Right renal pelvis (tissue), 4 donors: ENCODE data around the gene TP53BP2. TPM values are rescaled to one million over a fixed set of nuclear protein-coding genes. Genes with fewer than 3 reads are reported as not detected.
"Not testable (repeated sequence)": the region's sequence is repeated elsewhere in the genome, so short reads cannot be mapped to it uniquely, and the experiment has no call there.

Experiments used
- DNase-seq, 4 donors: peaks; one replicate each; pipeline ENCODE4 v3.0.0-alpha.2; 2013; ENCODE audit warnings: low read depth in 4 of 4, low spot score in 3 of 4, missing footprints in 1 of 4
- polyA plus RNA-seq, 4 donors: library from polyadenylated mRNA; unstranded; fragments of 120-200 nt; gene quantifications; one replicate each; pipeline ENCODE4 v1.2.1, GENCODE V29; 2013; ENCODE audit not compliant: insufficient read length in 4 of 4

TP53BP2 gene
- polyA plus RNA-seq, 4 donors = 43.5 to 56.3 (median 52.3) TPM

DNA sequence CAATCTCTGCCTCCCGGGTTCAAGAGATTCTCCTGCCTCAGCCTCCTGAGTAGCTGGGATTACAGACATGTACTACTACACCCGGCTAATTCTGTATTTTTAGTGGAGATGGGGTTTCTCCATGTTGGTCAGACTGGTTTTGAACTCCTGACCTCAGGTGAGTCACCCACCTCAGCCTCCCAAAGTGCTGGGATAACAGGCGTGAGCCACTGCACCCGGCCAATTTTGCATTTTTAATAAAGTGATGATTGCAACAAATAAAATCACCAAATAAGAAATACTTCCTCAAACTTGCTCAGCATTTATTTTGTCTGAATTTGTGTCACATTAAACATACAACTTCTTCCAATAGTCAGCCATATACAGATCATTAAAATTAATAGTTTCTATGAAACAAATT is 35.8 kb downstream of the TP53BP2 start:
- DNase-seq = not testable (repeated sequence)

DNA sequence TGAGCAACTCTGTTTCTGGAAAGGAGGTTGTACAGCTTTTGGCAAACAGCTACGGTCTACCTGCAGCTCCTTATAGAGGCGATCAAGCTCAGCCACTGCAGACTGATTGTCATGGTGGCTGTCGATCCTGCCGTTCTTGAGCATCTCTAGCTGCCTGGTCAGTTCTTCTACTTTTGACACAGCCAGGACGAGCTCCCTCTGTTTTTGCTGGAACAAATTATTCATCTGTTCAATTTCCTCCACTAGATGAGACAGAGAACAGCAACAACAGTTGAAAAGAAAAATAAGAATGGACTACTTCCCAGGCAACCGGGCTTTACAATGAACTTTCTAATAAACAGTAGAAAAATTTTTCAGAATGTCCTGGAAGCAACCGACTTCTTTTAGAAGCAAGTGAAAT is 42.5 kb downstream of the TP53BP2 start:
- DNase-seq = no peak

DNA sequence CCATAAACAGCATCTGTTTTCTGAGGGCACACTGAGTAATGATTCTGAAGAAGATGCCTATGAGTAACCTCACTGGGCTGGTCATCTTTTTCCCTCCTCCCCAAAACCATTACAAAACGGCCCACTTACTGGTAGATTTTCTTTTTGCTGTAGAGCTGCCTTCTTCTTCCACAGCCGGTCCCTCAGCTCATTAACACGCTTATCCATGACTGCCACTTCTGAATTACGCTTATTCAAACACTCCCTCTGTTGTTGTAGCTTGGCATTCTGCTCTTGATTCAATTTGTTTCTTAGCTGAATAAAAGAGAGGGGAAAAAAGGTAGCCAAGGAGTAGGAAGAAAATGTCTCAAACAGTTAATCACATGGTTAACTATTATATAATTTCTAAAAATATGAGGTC is 43.1 kb downstream of the TP53BP2 start:
- no peak for DNase-seq

DNA sequence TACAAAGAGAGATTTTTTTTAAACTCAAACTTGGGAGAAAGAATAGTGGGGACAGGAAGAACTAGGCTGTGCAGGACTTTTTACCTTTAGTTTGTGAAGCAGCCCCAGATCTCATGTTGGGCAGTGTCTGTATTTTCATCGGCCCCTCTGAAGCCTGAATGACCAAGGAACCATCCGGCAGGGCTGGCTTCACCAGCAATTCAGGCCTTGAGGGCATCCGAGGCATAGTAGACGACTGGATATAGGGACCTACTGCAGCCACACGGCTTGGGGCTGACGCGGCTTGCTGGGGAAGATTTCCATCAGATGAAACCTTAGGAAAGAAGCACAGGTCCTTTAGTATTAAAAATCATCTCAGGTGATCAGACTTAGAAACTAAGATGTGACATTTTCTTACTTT is 43.7 kb downstream of the TP53BP2 start:
- no peak for DNase-seq

DNA sequence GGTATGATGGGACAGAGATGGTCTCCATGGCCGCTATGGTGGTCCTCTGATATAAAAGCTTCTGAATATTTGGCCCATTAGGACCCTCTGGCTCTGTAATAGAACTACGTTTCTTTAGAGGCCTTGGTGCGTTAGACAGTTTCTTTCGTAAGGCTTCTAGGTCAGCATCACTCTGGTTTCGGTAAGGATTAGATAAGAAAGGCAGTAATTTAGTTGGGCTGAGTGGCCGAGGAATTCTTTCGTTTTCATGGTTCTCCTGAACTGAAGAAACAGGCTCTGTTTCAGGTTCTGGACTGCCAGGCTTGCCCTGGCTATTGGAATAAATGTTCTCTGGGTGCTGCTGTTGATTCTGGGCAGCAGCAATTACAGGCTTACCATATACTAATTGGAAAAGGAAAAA is 49.5 kb downstream of the TP53BP2 start:
- no peak for DNase-seq

DNA sequence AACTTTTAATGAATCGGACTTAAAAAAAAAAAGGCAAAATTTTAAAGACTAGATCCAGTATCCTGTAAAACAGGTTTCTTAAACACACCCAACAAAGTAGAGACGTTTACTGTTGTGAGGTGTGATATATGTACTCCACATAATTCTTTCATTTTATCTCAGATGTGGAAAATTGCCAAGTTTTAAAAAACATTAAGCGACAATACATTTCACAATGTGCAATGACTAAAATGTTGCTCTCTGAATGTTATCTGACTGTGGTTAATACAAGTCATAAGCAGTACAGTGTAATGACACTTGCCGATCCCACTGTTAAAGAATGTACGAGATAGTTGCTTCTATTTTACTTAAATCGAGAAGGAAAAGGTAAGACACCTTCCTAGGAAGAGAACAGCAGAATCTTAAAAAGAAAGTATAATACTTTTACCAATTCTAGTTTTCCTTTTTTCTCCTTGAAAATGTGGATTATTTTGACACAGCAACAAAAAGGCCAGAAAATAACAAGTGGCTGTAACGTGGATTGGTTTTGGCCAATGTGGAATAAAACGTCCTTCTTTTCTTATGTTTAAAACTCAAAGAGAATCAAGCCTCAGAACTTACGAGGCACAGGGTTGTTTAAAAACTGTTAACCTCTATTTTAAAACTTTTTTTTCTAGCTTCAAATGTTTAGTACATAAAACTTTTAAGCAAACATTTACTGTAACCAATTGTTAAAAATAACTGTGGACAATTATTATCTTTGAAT is 51.4 kb downstream of the TP53BP2 start:
- no peak for DNase-seq

DNA sequence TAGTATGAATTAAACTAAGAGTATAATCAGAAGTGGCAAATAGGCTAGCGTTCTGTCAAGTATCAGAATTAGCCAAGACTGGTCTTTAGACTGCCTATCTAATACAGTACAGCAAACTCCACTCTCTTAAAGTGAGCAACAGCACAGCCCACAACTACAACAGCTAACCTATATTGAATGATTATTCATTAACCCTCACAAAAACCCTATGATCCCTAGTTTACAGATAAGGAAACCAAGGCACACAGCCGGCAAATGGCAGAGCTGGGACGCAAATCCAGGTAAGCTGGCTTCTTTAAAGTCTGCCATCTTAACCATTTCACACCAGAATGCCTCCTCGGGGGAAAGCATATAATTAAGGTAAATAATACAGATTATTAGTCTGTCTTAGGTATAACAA is 52.0 kb downstream of the TP53BP2 start:
- DNase-seq = no peak

DNA sequence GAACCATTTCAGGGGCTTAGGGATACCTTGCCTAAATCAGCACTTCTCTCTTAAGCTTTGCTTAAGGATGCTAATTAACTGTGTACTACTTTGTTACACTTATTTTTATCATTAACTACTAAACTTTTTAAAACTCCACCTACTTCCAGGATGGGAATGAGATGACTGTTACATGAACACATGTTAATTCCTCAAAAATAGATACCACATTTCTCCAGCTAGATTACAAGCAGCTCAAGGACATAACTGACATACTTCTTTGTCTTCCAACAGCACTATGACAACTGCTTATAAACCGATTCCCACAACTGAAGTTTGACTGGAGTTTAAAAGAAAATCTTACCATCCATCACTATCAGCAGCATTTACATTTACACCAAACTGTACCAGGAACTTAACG is 53.7 kb downstream of the TP53BP2 start:
- DNase-seq = no peak

DNA sequence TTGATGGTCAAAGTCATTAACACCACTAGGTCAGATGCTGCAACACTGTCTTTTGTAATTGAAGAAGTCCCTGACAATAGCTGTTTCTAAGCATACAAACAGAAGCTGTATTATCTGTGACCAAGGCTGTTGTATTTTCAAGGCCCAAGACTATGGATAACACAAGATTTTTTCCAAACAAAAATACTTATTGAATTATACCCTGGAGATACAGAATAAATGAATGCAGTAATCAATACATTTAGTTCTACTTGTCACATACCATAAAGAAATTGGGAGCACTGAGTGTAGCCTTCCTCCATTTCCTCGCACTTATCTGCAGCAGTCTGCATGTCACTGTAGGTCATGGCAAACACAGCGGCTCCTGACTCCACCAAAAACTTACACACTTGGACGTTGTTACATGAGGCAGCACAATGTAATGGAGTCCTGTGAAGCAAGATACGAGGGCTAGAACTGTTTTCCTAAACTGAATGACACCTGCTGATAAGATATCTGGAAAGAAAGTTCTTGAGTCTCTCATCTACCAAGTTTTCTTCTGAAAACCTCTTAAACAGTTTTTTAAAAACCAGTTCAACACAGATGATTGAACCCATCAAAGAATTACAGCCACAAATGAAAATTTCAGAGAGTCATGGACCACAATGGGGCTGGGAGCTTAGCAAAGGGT is 56.9 kb downstream of the TP53BP2 start:
- no peak for DNase-seq

DNA sequence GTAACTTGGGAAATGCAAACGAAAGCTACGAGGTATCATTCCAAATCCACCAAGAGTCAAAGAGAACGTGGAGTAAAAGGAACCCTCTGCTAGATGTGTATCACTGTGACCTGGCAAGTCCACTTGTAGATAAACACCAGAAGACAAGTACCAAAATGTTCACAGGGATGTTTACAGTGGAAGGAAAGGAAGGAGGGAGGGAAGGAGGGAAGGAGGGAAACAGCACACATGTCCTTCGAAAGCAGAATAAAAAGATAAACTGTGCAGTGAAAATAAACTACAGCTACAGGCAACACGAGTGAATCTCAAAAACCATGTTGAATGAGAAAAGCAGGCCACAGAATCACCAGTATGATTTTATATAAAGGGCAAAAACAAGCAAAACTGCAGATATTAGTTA is 59.9 kb downstream of the TP53BP2 start:
- DNase-seq = no peak

DNA sequence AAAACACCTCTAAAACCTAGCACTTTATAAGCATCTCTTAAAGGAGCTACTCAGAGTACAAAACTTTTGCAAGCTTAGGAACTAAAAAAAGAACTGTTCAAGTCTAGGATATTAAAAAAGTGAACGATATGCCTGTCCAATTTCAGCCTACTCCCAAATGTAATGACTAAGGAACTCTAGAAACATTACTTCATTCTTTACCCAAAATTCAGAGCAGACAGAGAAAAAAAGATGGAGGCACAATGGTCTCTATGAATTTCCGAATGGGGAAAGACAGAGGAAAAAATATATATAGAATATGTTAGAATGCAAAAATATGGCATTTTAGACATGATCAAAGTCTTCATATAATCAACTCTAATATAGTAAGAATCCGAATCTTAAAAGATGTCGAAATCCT is 61.2 kb downstream of the TP53BP2 start:
- no peak for DNase-seq

DNA sequence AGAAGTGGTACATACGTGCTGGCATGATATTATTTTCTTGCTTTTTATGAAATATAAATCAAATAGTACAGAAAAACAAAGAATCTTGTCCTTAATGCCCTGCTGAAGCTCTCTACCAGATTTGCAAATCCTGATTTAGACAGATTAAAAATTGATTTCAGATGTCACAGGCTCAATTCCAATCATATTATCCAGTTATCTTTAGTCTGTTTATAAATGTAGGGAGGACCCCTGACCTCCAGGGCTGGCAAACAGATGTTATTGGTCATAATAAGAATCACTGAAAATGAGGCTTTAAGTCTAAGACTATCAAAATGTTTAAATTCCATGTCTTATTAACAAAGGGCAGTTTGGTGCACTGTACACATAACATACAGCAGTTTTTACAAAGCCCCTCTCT is 62.1 kb downstream of the TP53BP2 start:
- no peak for DNase-seq

DNA sequence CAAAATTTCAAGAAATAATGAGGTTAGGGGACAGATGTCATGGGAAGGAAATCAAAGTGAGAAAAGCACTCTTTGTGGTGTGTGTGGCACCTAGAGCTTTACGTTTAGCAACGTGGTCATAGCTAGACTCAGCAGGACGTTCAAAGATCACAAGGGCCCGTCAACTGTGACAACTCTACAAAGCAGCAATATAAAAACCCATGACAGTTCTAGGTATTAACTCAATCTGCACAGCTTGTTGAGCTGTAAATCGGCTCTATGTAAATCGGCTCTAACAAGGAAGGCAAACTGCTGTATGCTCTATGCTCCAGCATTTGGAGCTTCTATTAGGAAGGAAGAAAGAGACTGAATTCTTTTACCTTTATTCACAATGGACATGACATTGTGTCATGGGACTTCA is 64.8 kb downstream of the TP53BP2 start:
- no peak for DNase-seq

DNA sequence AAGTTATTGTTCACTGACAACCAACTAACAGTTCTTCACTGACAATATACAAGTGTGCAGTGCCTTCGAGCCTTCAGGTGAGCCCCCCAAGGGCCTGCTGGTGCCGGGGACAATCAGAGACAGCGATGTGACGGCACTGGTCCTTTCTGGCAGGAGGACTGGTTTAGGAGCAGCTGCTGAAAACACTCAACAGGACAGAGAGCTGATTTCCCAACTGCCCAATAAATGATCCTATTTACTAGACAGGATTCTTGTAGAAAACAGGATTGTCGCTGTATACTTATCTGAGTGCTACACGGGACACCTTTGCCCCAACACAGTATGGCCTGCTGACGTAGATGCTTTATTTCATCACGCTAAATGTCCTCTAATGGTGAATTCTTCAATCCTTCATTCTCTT is 65.4 kb downstream of the TP53BP2 start:
- DNase-seq = no peak

DNA sequence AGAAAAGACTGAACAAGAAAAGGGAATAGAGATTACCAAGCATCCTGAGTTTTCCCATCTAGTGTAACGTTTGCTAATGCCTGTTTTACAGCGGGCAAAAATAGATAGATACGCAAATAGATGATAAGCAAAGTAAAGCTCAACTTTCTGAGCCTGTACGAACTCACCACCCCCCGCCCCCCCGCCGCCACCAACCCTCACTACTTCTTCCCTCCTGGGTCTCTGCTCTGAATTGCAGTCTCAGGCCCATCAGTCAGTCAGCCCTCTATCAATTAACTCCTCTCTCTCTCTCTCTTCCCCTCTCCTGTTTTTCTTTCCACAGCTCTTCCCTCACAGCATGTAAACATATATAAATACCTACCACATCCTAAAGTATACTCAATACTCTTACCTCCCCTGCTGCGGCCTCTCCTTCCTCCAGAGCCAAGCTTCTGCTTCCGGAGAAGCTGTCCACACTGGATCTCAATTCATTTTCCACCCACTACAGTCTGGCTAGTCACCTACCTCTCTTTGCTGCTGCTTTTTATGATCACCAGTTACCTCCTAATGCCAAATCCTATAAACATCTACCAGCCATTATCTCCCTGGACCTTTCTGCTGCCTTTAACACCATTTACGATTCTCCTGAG is 68.8 kb downstream of the TP53BP2 start:
- no peak for DNase-seq

DNA sequence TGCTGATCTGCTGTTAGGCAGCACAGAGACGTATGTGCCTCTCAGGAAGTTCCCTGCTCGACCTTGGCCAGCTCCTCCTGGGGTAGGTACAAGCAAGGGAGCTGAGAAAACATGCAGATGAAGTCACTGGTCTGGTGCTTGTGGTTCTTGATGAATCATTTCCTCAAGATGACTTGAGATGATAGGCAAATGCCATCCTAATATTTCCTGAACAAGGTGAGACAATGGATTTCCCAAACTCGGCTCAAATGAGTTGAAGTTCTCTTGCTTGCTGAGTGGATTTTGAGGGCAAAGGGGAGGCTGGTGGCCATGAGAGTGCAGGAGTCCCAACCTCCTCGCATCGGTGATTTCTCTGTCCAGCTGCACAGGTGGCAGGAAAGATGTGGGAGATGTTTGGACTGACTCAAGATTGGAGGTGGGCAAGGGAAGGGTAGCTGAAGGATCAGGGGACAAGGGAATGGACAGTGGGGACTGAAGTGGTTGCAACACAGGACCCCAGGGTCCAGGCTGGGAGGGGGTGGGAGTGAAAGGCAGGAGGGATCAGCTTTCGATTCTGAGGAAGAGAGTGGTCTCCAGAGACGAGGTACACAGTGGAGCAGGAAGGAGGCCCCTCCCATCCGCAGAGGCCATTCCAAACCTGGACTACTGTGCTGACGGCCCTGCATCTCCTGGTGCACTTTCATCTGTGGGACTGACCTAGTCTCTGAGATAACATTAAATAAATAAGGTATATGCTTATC is 69.5 kb downstream of the TP53BP2 start:
- DNase-seq = no peak

DNA sequence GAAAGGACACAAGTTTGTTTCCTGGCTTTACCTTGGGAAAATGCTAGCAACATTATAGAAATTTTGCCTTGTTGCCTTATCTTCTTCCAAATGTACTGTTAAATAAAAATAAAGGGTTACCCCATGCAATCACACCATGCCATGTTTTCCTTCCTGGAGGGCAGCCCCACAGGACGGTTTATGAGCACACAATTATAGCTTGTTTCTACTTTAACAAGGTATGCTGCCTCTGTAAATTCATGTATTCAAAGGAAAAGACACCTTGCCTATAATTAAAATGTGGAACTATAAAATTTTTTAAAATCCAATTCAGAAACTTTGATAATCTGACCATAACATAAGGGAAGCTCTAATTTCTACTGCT is 70.1 kb downstream of the TP53BP2 start:
- DNase-seq = no peak

DNA sequence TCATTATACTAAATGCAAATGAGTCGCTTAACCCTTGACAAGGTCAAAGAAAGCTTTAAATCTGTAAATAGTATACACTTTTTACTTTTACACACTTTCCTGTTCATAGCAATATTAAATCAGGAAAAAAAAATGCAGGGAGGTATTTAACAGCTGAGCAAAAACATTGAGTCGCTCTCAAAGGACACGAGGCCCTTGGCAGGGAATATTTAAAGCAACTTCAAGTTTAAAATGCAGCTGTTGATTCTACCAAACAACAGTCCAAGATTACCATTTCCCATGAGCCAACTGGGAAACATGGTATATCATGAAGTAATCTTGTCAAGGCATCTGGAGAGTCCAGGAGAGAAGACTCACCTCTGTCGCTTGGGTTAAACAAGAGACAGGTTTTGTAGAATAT is 70.7 kb downstream of the TP53BP2 start:
- no peak for DNase-seq

DNA sequence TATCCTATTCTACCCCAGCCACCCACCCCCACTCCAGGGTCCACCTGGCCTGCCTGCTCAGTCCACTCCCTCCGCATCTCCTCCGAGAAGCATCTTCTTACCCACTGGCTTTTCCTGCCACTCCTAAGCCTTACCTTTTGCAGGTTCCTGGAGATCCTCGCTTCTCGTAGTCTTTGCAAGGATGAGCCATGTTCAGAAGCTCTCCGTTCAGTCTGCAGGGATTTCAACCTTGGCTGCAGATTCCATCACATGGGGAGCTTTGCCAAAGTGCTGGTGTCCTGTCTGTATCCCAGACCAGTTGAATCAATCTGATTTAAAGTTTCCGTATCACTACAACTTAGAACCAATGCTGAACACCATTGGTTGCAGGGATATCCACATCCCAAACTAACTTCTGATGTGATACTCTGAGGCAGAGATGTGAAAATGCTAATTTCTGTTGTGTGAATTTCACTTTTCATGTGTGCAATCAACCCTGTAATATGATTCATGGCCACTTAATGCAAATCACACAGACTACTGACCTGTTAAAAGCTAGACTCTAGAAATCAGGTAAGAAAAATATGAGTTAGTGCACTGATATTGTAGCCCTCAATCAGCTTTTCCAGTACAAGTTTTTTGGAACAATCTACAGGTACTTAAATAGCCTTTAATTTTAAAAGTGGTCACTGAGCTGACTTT is 71.5 kb downstream of the TP53BP2 start:
- no peak for DNase-seq

DNA sequence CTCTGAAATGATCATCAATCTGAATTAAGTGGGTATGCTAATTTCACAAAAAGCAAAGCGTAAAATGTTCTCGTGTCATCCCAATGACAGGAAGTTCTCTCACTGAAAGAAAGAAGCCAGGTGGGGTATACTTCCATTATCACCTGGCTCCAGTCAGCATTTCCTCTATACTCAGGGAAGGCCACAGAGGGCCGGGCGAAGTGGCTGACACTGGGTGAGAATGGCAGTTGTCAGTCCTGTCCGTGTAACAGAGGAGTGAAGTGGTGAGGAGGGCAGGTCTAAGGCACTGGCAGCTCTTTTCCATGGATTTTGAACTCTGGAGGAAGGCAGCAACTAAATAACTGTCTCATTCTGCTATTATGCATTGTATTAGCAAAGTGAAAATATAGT is 73.0 kb downstream of the TP53BP2 start:
- DNase-seq = no peak
